CD4-positive, alpha-beta T cell (primary cell): ENCODE results near the gene THADA. TPM values are rescaled to one million over a fixed set of nuclear protein-coding genes. Genes with fewer than 3 reads are reported as not detected.

Experiments used
- ATAC-seq: fragments of 200-7000 bp; cut with Tn5 transposase; one replicate; pipeline ENCODE4 v1.10.0; 2022; ENCODE audit warnings: mild to moderate bottlenecking; ENCODE audit not compliant: poor library complexity
- CTCF ChIA-PET: fragments of 350-600 bp; sonication (Branson Sonifier 250); formaldehyde crosslinking; loops from one replicate; lab custom pipeline; 2021; ENCODE audit warnings: antibody characterized with exemption, inconsistent platforms; lab: Charles Lee
- POLR2A ChIA-PET: fragments of 350-600 bp; sonication (Branson Sonifier 250); formaldehyde crosslinking; loops from one replicate; lab custom pipeline; 2021; ENCODE audit warnings: antibody characterized with exemption, inconsistent platforms; lab: Charles Lee
- DNase-seq, 14 experiments: peaks; one replicate each; pipeline ENCODE4 v3.0.0-alpha.2; 2013 to 2020; ENCODE audit warnings: mixed read lengths in 2 of 14
- H3K27ac ChIP-seq, 2 donors: one replicate each; pipeline versions ENCODE4 v1.5.1 to v1.7.0; 2013; ENCODE audit warnings: low read length in 2 of 2, low read depth in 1 of 2, mild to moderate bottlenecking in 1 of 2
- H3K27me3 ChIP-seq, 2 experiments: 1 replicate in 1 of 2; 2 replicates in 1 of 2; pipeline versions ENCODE4 v1.6.1 to v1.7.0; 2013; ENCODE audit warnings: low read length in 2 of 2, control low read depth in 1 of 2, mild to moderate bottlenecking in 1 of 2, moderate library complexity in 1 of 2; ENCODE audit not compliant: insufficient read depth in 2 of 2, control insufficient read depth in 1 of 2
- H3K36me3 ChIP-seq: one replicate; pipeline ENCODE4 v1.6.1; 2013; ENCODE audit warnings: low read length, control low read depth; ENCODE audit not compliant: insufficient read depth
- H3K4me1 ChIP-seq: one replicate; pipeline ENCODE4 v1.6.1; 2013; ENCODE audit warnings: low read length, control low read depth; ENCODE audit not compliant: insufficient read depth
- H3K4me3 ChIP-seq: one replicate; pipeline ENCODE4 v1.5.1; 2013; ENCODE audit warnings: mild to moderate bottlenecking, low read length, moderate library complexity
- H3K9me3 ChIP-seq, 2 experiments: 1 replicate in 1 of 2; 2 replicates in 1 of 2; pipeline versions ENCODE4 v1.6.1 to v1.7.0; 2013; ENCODE audit warnings: low read length in 2 of 2, mild to moderate bottlenecking in 2 of 2, control low read depth in 1 of 2, moderate library complexity in 1 of 2; ENCODE audit not compliant: control insufficient read depth in 1 of 2, insufficient read depth in 1 of 2
- H3K27ac Mint-ChIP-seq: one replicate; pipeline ENCODE4 v1.8.0; 2020; ENCODE audit warnings: mixed read lengths
- H3K27me3 Mint-ChIP-seq: one replicate; pipeline ENCODE4 v1.8.0; 2021; ENCODE audit warnings: mixed read lengths
- H3K36me3 Mint-ChIP-seq: one replicate; pipeline ENCODE4 v1.8.0; 2021; ENCODE audit warnings: low read depth, mixed read lengths
- H3K4me1 Mint-ChIP-seq: one replicate; pipeline ENCODE4 v1.8.0; 2021; ENCODE audit warnings: low read depth, mixed read lengths
- H3K4me3 Mint-ChIP-seq: one replicate; pipeline ENCODE4 v1.8.0; 2020; ENCODE audit warnings: mild to moderate bottlenecking, mixed read lengths
- H3K9me3 Mint-ChIP-seq: one replicate; pipeline ENCODE4 v1.8.0; 2020; ENCODE audit warnings: mixed read lengths
- intact Hi-C, 2 experiments: fragments of 100-400 bp; cut with DNase I in 1 of 2; cut with micrococcal nuclease in 1 of 2; formaldehyde crosslinking; loops; one replicate each; pipeline versions ENCODE4 v1.15.1 to v1.9.0; 2023 to 2025; cut with DNase I, micrococcal nuclease
- total RNA-seq, 174 experiments: library from RNA in 2 of 174; stranded (reverse) in 2 of 174; gene quantifications; one replicate each; pipeline ENCODE4 v1.2.3 and lab custom pipeline; 2021 to 2026
- TF ChIP-seq, protein P1 (sequence below): fragments of 200-600 bp; IDR thresholded peaks from one replicate; pipeline ENCODE4 v1.8.0; 2022; ENCODE audit warnings: antibody characterized with exemption, mild to moderate bottlenecking

THADA gene
- total RNA-seq, 2 experiments from 2014 or later, result 29.3 to 32.9 TPM

DNA sequence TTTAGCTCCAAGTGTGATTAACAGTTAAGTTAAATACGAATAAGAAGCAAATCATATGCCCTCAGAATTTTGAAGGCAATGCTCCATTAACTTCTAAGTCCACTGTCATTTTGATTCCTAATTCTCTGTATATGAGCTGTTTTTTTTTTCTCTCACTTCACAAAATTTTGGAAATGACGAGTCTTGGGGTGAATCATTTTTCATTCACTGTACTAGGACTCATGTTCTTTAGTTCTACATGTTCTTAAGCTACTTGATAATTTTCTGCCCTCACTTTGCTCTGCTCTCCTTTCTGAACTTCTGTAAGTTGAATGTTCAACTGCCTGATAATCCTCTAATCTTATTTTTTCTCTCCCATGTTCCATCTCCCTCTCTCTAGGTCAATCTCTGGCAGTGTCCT is 141.0 kb downstream of the THADA start:
- TF ChIP-seq, protein P1, sequence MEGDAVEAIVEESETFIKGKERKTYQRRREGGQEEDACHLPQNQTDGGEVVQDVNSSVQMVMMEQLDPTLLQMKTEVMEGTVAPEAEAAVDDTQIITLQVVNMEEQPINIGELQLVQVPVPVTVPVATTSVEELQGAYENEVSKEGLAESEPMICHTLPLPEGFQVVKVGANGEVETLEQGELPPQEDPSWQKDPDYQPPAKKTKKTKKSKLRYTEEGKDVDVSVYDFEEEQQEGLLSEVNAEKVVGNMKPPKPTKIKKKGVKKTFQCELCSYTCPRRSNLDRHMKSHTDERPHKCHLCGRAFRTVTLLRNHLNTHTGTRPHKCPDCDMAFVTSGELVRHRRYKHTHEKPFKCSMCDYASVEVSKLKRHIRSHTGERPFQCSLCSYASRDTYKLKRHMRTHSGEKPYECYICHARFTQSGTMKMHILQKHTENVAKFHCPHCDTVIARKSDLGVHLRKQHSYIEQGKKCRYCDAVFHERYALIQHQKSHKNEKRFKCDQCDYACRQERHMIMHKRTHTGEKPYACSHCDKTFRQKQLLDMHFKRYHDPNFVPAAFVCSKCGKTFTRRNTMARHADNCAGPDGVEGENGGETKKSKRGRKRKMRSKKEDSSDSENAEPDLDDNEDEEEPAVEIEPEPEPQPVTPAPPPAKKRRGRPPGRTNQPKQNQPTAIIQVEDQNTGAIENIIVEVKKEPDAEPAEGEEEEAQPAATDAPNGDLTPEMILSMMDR, result no peak
- H3K9me3 ChIP-seq, result no peaks in the 10 kb centered on the region
- H3K4me3 ChIP-seq, result no peak overlapping the region
- intact Hi-C loops, result no loop called here
- ATAC-seq (no peak), DNase-seq (no peak)
- no peak overlapping the region for H3K27ac ChIP-seq
- H3K9me3 Mint-ChIP-seq, result peaks cover 3% of the 10 kb centered on the region
- no peaks in the 10 kb centered on the region for H3K27me3 Mint-ChIP-seq
- peaks cover 68% of the 10 kb centered on the region for H3K36me3 Mint-ChIP-seq
- H3K27ac Mint-ChIP-seq, result no peak overlapping the region
- no peak overlapping the region for H3K4me3 Mint-ChIP-seq
- H3K4me1 Mint-ChIP-seq, result peaks cover 11% of the 10 kb centered on the region
- ChIA-PET POLR2A (no interaction called here), CTCF (no interaction called here)
- no peaks in the 10 kb centered on the region for H3K27me3 ChIP-seq
- no peaks in the 10 kb centered on the region for H3K4me1 ChIP-seq
- H3K36me3 ChIP-seq, result peaks cover 2% of the 10 kb centered on the region

DNA sequence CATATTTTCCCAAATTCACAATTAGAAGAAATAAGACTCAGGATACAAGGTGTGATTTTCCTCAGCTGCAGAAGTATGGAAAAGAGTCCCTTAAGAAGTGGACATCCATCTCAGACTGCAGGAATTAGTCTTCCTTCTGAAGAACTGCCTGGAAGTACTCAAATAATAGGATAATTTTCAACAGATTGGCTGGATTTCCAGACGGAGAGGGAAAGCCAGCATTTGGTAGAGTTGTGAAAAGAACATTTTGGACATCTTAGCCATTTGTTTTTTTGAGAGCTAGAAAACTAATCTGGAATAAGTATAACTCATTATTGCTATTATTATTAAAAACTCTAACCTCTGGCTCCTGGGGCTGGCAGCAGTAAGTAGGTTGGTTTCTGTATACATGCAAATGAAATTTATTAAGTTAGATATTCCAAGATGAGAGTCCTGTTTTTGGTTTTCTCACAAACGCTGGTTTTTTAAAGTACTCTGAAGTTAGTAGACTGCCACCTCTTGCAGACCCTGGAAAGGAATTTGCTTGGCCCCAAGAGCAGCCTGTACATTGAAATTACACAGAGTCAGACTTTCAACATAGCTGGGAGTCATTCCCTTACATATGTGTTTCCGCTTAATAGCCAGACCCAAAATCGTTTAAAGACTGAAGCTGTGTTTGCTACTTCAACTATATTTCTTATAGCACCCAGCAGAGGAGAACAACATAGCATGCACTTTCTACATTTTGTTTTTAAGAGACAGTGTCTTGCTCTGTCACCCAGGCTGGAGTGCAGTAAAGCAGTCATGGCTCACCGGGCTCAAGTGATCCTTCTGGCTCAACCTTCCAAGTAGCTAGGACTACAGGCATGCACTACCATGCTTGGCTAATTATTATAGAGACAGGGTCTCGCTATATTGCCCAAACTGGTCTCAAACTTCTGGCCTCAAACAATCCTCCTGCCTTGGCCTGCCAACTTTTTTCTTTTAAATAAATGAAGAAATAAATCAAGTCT is 142.4 kb downstream of the THADA start:
- Mint-ChIP-seq H3K36me3 (peaks cover 73% of the 10 kb centered on the region), H3K4me1 (peaks cover 6% of the 10 kb centered on the region), H3K9me3 (peaks cover 3% of the 10 kb centered on the region), H3K4me3 (no peak overlapping the region), H3K27ac (no peak overlapping the region), H3K27me3 (no peaks in the 10 kb centered on the region)
- Histone ChIP-seq H3K4me3 (no peak overlapping the region), H3K4me1 (no peaks in the 10 kb centered on the region), H3K27me3 (no peaks in the 10 kb centered on the region), H3K27ac (no peak overlapping the region), H3K9me3 (no peaks in the 10 kb centered on the region), H3K36me3 (peaks cover 2% of the 10 kb centered on the region)
- ChIA-PET CTCF (interaction anchor here (0.6 kb wide), 1 partner anchor 304 kb away, joined by 3 read pairs; no protein-coding TSS in a partner anchor), POLR2A (no interaction called here)
- TF ChIP-seq, protein P1, result no peak
- DNase-seq (no peak), ATAC-seq (no peak)
- intact Hi-C loops, result no loop called here

DNA sequence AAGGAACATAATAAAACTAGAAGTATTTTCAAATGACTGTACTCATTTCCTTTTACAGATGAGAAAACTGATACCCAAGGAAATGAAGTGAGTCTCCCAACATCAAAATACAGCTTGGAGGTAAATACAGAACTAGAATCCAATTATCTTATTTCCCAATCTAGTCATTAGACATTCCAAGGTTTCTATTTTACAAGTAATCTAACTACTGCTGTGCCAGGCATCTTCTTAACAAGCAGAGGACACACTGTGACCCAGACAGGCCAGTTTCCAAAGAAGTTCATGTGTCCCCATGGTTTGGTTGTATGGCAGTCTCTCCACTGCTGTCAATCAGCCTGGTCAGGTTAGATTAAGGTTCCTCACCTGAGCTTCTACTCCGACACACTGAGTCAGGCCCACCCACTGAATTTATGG is 143.5 kb downstream of the THADA start:
- Histone ChIP-seq H3K4me1 (no peaks in the 10 kb centered on the region), H3K36me3 (peaks cover 2% of the 10 kb centered on the region), H3K9me3 (no peaks in the 10 kb centered on the region), H3K4me3 (no peak overlapping the region), H3K27ac (no peak overlapping the region), H3K27me3 (no peaks in the 10 kb centered on the region)
- Mint-ChIP-seq H3K27me3 (no peaks in the 10 kb centered on the region), H3K36me3 (peaks cover 65% of the 10 kb centered on the region), H3K27ac (no peak overlapping the region), H3K9me3 (peaks cover 3% of the 10 kb centered on the region), H3K4me3 (no peak overlapping the region), H3K4me1 (peaks cover 6% of the 10 kb centered on the region)
- ChIA-PET CTCF (no interaction called here), POLR2A (no interaction called here)
- DNase-seq (no peak), ATAC-seq (no peak)
- intact Hi-C loops, result no loop called here
- TF ChIP-seq, protein P1, result no peak
